PC-3 (cell line): ENCODE results near the gene GPR107. TPM values are rescaled to one million over a fixed set of nuclear protein-coding genes. Genes with fewer than 3 reads are reported as not detected.

ENCODE experiments used
- ATAC-seq: fragments of 200-7000 bp; cut with Tn5 transposase; 2 replicates; pipeline ENCODE4 v1.9.1; 2020; ENCODE audit warnings: mild to moderate bottlenecking, moderate library complexity
- BruUV-seq: library from RNA; stranded (reverse); fragments of 400-500 nt; replicated peaks from 2 replicates; lab custom pipeline; 2021; lab: Mats Ljungman, UMichigan
- CTCF ChIA-PET: fragments of 300-600 bp; sonication (Branson Sonifier 250); formaldehyde crosslinking; loops from one replicate; lab custom pipeline; 2022; ENCODE audit warnings: antibody characterized with exemption; lab: Charles Lee
- POLR2A ChIA-PET: fragments of 300-600 bp; sonication (Branson Sonifier 250); formaldehyde crosslinking; loops from one replicate; lab custom pipeline; 2022; ENCODE audit warnings: antibody characterized with exemption; ENCODE audit not compliant: unreplicated experiment; lab: Charles Lee
- DNase-seq: peaks from one replicate; pipeline ENCODE4 v3.0.0-alpha.2; 2015
- H2AFZ ChIP-seq: fragments of 300-600 bp; sonication (generic); 2 replicates; pipeline ENCODE4 v1.6.0; 2016; ENCODE audit warnings: antibody characterized with exemption, low read length
- H3F3A ChIP-seq: fragments of 300-600 bp; sonication (generic); one replicate; pipeline ENCODE4 v1.6.0; 2017; ENCODE audit warnings: antibody characterized with exemption, low read length, control low read depth, mild to moderate bottlenecking; ENCODE audit not compliant: unreplicated experiment
- H3K27ac ChIP-seq: fragments of 300-600 bp; sonication (generic); 2 replicates; pipeline ENCODE4 v1.5.1; 2016; ENCODE audit warnings: mild to moderate bottlenecking, low read length
- H3K27me3 ChIP-seq: fragments of 300-600 bp; sonication (generic); 2 replicates; pipeline ENCODE4 v1.6.1; 2016; ENCODE audit warnings: low read length, mixed read lengths
- H3K36me3 ChIP-seq: fragments of 300-600 bp; sonication (generic); 2 replicates; pipeline ENCODE4 v1.6.1; 2016; ENCODE audit warnings: low read depth, mixed run types, low read length, mixed read lengths
- H3K4me1 ChIP-seq: fragments of 300-600 bp; sonication (generic); 2 replicates; pipeline ENCODE4 v1.5.1; 2016; ENCODE audit warnings: low read length; ENCODE audit not compliant: insufficient read depth
- H3K4me2 ChIP-seq: fragments of 300-600 bp; sonication (generic); 2 replicates; pipeline ENCODE4 v1.6.0; 2016; ENCODE audit warnings: low read length
- H3K4me3 ChIP-seq: fragments of 300-600 bp; sonication (generic); 2 replicates; pipeline ENCODE4 v1.5.1; 2016; ENCODE audit warnings: mild to moderate bottlenecking, low read length, mixed read lengths
- H3K79me2 ChIP-seq: fragments of 300-600 bp; sonication (generic); 2 replicates; pipeline ENCODE4 v1.6.1; 2017; ENCODE audit warnings: low read length, mixed read lengths
- H3K9ac ChIP-seq: fragments of 300-600 bp; sonication (generic); 2 replicates; pipeline ENCODE4 v1.6.0; 2016; ENCODE audit warnings: mild to moderate bottlenecking, low read length
- H3K9me2 ChIP-seq: fragments of 300-600 bp; sonication (generic); replicated peaks from 2 replicates; pipeline ENCODE4 v1.6.1; 2016; ENCODE audit warnings: mixed run types, low read length, mixed read lengths
- H3K9me3 ChIP-seq: fragments of 300-600 bp; sonication (generic); 2 replicates; pipeline ENCODE4 v1.6.1; 2016; ENCODE audit warnings: low read length, mixed read lengths
- H4K20me1 ChIP-seq: fragments of 300-600 bp; sonication (generic); 2 replicates; pipeline ENCODE4 v1.6.1; 2016; ENCODE audit warnings: low read length, mixed read lengths
- EZH2 ChIP-seq: fragments of 300-600 bp; sonication (generic); IDR thresholded peaks from one replicate; pipeline ENCODE4 v1.6.1; 2017; ENCODE audit warnings: antibody characterized with exemption, mild to moderate bottlenecking, low read length; ENCODE audit not compliant: unreplicated experiment
- EZH2phosphoT487 ChIP-seq: fragments of 300-600 bp; sonication (generic); IDR thresholded peaks from 2 replicates; pipeline ENCODE4 v1.6.1; 2018; ENCODE audit warnings: mild to moderate bottlenecking, antibody characterized with exemption, low read length, borderline replicate concordance
- intact Hi-C: fragments of 100-400 bp; cut with micrococcal nuclease; formaldehyde crosslinking; loops from 2 replicates; pipeline ENCODE4 v1.9.0; 2023
- total RNA-seq: library from RNA; depleted of rRNA; stranded (reverse); fragments of >200 nt; gene quantifications from 2 replicates; pipeline ENCODE4 v1.2.3, GENCODE V29; 2014
- TF ChIP-seq, protein P1 (sequence below): fragments of 300-600 bp; sonication (generic); conservative IDR thresholded peaks from 2 replicates; pipeline ENCODE4 v1.5.1; 2017; ENCODE audit warnings: antibody characterized with exemption, low read depth, mild to moderate bottlenecking, low read length

The GPR107 gene
- total RNA-seq, 1 experiment from 2014 or later = 11.4 TPM

DNA sequence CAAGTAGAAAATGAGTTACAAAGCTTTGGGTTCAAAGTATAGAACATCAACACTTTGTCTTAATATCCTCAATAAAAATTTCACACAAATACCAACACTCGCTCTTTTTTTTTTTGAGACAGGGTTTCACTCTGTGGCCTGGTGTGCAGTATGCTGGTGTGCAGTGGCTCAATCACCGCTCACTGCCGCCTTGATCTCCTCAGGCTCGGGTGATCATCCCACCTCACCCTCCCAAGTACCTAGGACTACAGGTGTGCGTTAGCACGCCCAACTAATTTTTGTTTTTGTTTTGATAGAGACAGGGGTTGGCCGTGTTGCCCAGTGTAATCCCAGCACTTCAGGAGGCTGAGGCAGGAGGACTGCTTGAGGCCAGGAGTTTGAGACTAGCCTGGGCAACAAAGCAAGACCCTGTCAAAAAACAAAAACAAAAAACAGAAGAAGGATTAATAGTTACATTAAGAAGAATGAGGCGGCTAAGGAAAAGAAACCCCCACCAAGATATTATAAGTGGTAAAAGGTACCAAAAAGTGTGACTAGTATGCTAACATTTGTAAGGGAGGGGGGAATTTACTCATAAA lies 31.1 kb upstream of the GPR107 start:
- Histone ChIP-seq H3K9me2 (no peaks in the 10 kb centered on the region), H3K9me3 (no peaks in the 10 kb centered on the region), H3K36me3 (no peaks in the 10 kb centered on the region), H3K9ac (no peak overlapping the region), H3K4me3 (no peak overlapping the region), H3K4me2 (peak overlapping the region; percentile 50), H3K27ac (peak overlapping the region; percentile 89), H3F3A (peaks cover 8% of the 10 kb centered on the region), H2AFZ (no peak overlapping the region), H3K79me2 (peaks cover 77% of the 10 kb centered on the region), H3K4me1 (peaks cover 65% of the 10 kb centered on the region), H4K20me1 (no peaks in the 10 kb centered on the region), H3K27me3 (no peaks in the 10 kb centered on the region)
- ATAC-seq (no peak), DNase-seq (no peak)
- TF ChIP-seq EZH2 (no peak), EZH2phosphoT487 (no peak)
- TF ChIP-seq, protein P1, sequence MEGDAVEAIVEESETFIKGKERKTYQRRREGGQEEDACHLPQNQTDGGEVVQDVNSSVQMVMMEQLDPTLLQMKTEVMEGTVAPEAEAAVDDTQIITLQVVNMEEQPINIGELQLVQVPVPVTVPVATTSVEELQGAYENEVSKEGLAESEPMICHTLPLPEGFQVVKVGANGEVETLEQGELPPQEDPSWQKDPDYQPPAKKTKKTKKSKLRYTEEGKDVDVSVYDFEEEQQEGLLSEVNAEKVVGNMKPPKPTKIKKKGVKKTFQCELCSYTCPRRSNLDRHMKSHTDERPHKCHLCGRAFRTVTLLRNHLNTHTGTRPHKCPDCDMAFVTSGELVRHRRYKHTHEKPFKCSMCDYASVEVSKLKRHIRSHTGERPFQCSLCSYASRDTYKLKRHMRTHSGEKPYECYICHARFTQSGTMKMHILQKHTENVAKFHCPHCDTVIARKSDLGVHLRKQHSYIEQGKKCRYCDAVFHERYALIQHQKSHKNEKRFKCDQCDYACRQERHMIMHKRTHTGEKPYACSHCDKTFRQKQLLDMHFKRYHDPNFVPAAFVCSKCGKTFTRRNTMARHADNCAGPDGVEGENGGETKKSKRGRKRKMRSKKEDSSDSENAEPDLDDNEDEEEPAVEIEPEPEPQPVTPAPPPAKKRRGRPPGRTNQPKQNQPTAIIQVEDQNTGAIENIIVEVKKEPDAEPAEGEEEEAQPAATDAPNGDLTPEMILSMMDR = no peak
- CTCF ChIA-PET = no interaction called here
- intact Hi-C loops = loop anchor here (2.0 kb wide), 1 partner anchor 14 kb away; no protein-coding TSS in a partner anchor
- BruUV-seq = no TSS peak
- POLR2A ChIA-PET = interaction anchor here (0.5 to 0.6 kb wide), 2 partner anchors 32 to 54 kb away, joined by 3 to 4 read pairs; no protein-coding TSS in a partner anchor

DNA sequence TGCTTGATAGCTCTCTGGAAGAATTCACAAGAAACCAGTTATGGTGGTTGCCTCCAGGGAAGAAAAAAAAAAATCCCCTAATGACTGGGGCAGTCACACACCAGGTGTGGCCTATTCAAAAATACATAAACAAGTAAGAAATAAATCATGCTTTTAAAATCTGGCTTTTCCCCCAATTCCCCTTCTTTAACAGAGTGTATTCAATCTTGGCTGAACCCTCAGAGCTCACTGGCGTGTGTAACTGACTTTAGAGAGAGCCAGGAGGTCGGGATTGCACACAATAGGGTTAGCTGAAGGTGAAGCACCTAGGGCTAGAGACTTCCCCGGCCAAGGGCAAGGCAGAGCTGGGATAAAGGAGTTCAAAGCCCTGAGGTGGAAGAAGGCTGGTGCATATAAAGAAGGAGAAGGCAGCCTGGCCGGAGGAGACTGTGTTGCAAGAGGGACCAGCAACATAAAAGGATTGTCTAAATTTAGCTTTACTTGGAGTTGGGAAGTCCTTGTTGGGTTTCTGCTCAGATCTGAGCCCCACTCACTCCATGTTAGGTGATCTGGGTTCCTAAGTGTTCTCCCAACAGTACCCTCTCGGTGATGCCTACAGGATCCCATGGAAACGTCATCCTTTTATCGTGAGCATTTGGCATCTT lies 30.4 kb upstream of the GPR107 start:
- peaks cover 83% of the 10 kb centered on the region for H3K79me2 ChIP-seq
- H3K36me3 ChIP-seq = no peaks in the 10 kb centered on the region
- TSS peak; percentile 57 for BruUV-seq
- peaks cover 8% of the 10 kb centered on the region for H3F3A ChIP-seq
- ChIA-PET CTCF (no interaction called here), POLR2A (interaction anchor here (0.5 to 0.6 kb wide), 4 partner anchors 28 to 59 kb away, joined by 3 to 17 read pairs (median 4); no protein-coding TSS in a partner anchor)
- no peak overlapping the region for H2AFZ ChIP-seq
- H3K9ac ChIP-seq = no peak overlapping the region
- ATAC-seq = peak; percentile 35
- TF ChIP-seq EZH2phosphoT487 (no peak), EZH2 (no peak)
- TF ChIP-seq, protein P1 = no peak
- H3K4me1 ChIP-seq = peaks cover 71% of the 10 kb centered on the region
- intact Hi-C loops = loop anchor here (2.0 kb wide), 1 partner anchor 14 kb away; no protein-coding TSS in a partner anchor
- H4K20me1 ChIP-seq = no peaks in the 10 kb centered on the region
- peak overlapping the region; percentile 89 for H3K27ac ChIP-seq
- peak overlapping the region; percentile 7; the same call in 1 of the 2 replicates for H3K4me3 ChIP-seq
- DNase-seq = peak; percentile 85
- H3K9me2 ChIP-seq = no peaks in the 10 kb centered on the region; the same call in 1 of the 2 replicates
- H3K4me2 ChIP-seq = peak overlapping the region; percentile 50
- H3K9me3 ChIP-seq = no peaks in the 10 kb centered on the region
- H3K27me3 ChIP-seq = no peaks in the 10 kb centered on the region
